Renal pelvis (tissue), 4 donors: ENCODE data around the gene CSMD2. TPM values are rescaled to one million over a fixed set of nuclear protein-coding genes. Genes with fewer than 3 reads are reported as not detected.
"Not testable (repeated sequence)": the region's sequence is repeated elsewhere in the genome, so short reads cannot be mapped to it uniquely, and the experiment has no call there.

Source experiments
- DNase-seq: peaks from one replicate; pipeline ENCODE4 v3.0.0-alpha.2; 2013
- polyA plus RNA-seq, 3 donors: library from polyadenylated mRNA; unstranded; fragments of 120-200 nt; gene quantifications; one replicate each; pipeline ENCODE4 v1.2.1, GENCODE V29; 2013; ENCODE audit not compliant: insufficient read length in 3 of 3

The CSMD2 gene
- polyA plus RNA-seq, 3 donors = 0.87 to 1.3 (median 1.0) TPM

- DNase-seq = no peak
Observed at GRCh38 chr1:33562563-33562962, 602.5 kb downstream of the CSMD2 start.

GRCh38 chr1:33561576-33561975 is 603.5 kb downstream of the CSMD2 start:
- DNase-seq = no peak

- DNase-seq = no peak
Observed at GRCh38 chr1:33560680-33561079, 604.4 kb downstream of the CSMD2 start.

GRCh38 chr1:33548721-33549120 is 616.3 kb downstream of the CSMD2 start:
- no peak for DNase-seq

- no peak for DNase-seq
Observed at GRCh38 chr1:33548319-33548718, 616.7 kb downstream of the CSMD2 start.

- DNase-seq = no peak
Observed at GRCh38 chr1:33547576-33547975, 617.5 kb downstream of the CSMD2 start.

GRCh38 chr1:33541966-33542365 is 623.1 kb downstream of the CSMD2 start:
- no peak for DNase-seq

GRCh38 chr1:33537885-33538284 is 627.1 kb downstream of the CSMD2 start:
- DNase-seq = no peak

GRCh38 chr1:33535334-33535733 is 629.7 kb downstream of the CSMD2 start:
- no peak for DNase-seq

GRCh38 chr1:33532936-33533335 is 632.1 kb downstream of the CSMD2 start:
- DNase-seq = no peak

- no peak for DNase-seq
Observed at GRCh38 chr1:33532250-33532649, 632.8 kb downstream of the CSMD2 start.

GRCh38 chr1:33529957-33530356 is 635.1 kb downstream of the CSMD2 start:
- DNase-seq = no peak

GRCh38 chr1:33527934-33528333 is 637.1 kb downstream of the CSMD2 start:
- no peak for DNase-seq

- no peak for DNase-seq
Observed at GRCh38 chr1:33524586-33524985, 640.4 kb downstream of the CSMD2 start.

GRCh38 chr1:33519240-33519884 is 645.7 kb downstream of the CSMD2 start:
- DNase-seq = no peak

- no peak for DNase-seq
Observed at GRCh38 chr1:33517596-33518250, 647.3 kb downstream of the CSMD2 start.

- DNase-seq = no peak
Observed at GRCh38 chr1:33516891-33517567, 648.0 kb downstream of the CSMD2 start.

GRCh38 chr1:33516428-33516827 is 648.6 kb downstream of the CSMD2 start:
- DNase-seq = no peak

- no peak for DNase-seq
Observed at GRCh38 chr1:33515607-33516006, 649.4 kb downstream of the CSMD2 start.

GRCh38 chr1:33515112-33515511 is 649.9 kb downstream of the CSMD2 start:
- DNase-seq = no peak

GRCh38 chr1:33512226-33513011 is 652.6 kb downstream of the CSMD2 start:
- DNase-seq = no peak

- DNase-seq = not testable (repeated sequence)
Observed at GRCh38 chr1:33509276-33509675, 655.8 kb downstream of the CSMD2 start.
